HepG2 (cell line): ENCODE measurements around the gene OR7A10. TPM values are rescaled to one million over a fixed set of nuclear protein-coding genes. Genes with fewer than 3 reads are reported as not detected.

ENCODE experiments used
- ATAC-seq: fragments of 200-7000 bp; cut with Tn5 transposase; 3 replicates; pipeline ENCODE4 v1.9.1; 2020; ENCODE audit warnings: mild to moderate bottlenecking, moderate library complexity
- BruUV-seq: library from RNA; stranded (reverse); fragments of 400-500 nt; replicated peaks from 2 replicates; lab custom pipeline; 2021; lab: Mats Ljungman, UMichigan
- CTCF ChIA-PET: fragments of 300-600 bp; formaldehyde crosslinking; extraction: SDS; loops from one replicate; lab custom pipeline; 2021; ENCODE audit warnings: low total read pairs, inconsistent platforms, low intra/inter-chr PET ratio; lab: Yijun Ruan, JAX
- POLR2A ChIA-PET: fragments of 350-600 bp; sonication (Branson Sonifier 250); formaldehyde crosslinking; loops from one replicate; lab custom pipeline; 2020; ENCODE audit warnings: antibody characterized with exemption, inconsistent platforms; lab: Yijun Ruan, JAX
- DNase-seq: peaks from one replicate; pipeline ENCODE4 v3.0.0-alpha.2; 2015; ENCODE audit warnings: low spot score
- FAIRE-seq: peaks from 3 replicates; lab custom pipeline; 2011; peaks lifted over from hg19 to GRCh38; lab: Jason Lieb, UNC
- H2AFZ ChIP-seq: one replicate; pipeline ENCODE4 v1.6.1; 2011; ENCODE audit warnings: low read length, inconsistent platforms
- H3K27ac ChIP-seq: fragments of 300-600 bp; 3 replicates; pipeline ENCODE4 v1.8.0; 2011; ENCODE audit warnings: mixed run types, mild to moderate bottlenecking, mixed read lengths, low read length, inconsistent platforms; ENCODE audit not compliant: insufficient read depth; ENCODE audit errors: extremely low read length
- H3K27me3 ChIP-seq, 2 experiments: fragments of 200-600 bp in 1 of 2; 2 replicates in 1 of 2; 3 replicates in 1 of 2; pipeline versions ENCODE4 v1.6.0 to v1.8.0; 2011; ENCODE audit warnings: low read length in 2 of 2, mild to moderate bottlenecking in 2 of 2, moderate library complexity in 2 of 2, inconsistent platforms in 1 of 2; ENCODE audit not compliant: insufficient read depth in 2 of 2, control insufficient read depth in 1 of 2
- H3K36me3 ChIP-seq, 2 experiments: fragments of 200-600 bp in 1 of 2; replicated peaks in 1 of 2; 2 replicates in 1 of 2; 3 replicates in 1 of 2; pipeline versions ENCODE4 v1.5.1 to v1.8.0; 2011; ENCODE audit warnings: low read length in 2 of 2, inconsistent platforms in 1 of 2; ENCODE audit not compliant: insufficient read depth in 2 of 2, control insufficient read depth in 1 of 2
- H3K4me1 ChIP-seq: 2 replicates; pipeline ENCODE4 v1.5.1; 2012; ENCODE audit warnings: low read length, inconsistent platforms; ENCODE audit not compliant: insufficient read depth
- H3K4me2 ChIP-seq: 2 replicates; pipeline ENCODE4 v1.6.0; 2011; ENCODE audit warnings: low read depth, low read length, inconsistent platforms
- H3K4me3 ChIP-seq, 3 experiments: fragments of 200-600 bp in 1 of 3; sonication (generic), shearing (Covaris generic) in 1 of 3; replicated peaks in 1 of 3; 2 replicates each; pipeline ENCODE4 v1.5.1; 2011 to 2016; ENCODE audit warnings: low read length in 3 of 3, inconsistent platforms in 2 of 3, low read depth in 2 of 3, mild to moderate bottlenecking in 2 of 3, control low read depth in 1 of 3, mixed read lengths in 1 of 3; ENCODE audit not compliant: insufficient read depth in 1 of 3
- H3K79me2 ChIP-seq: one replicate; pipeline ENCODE4 v1.6.1; 2011; ENCODE audit warnings: low read length, inconsistent platforms; ENCODE audit not compliant: insufficient read depth
- H3K9ac ChIP-seq: 2 replicates; pipeline ENCODE4 v1.6.0; 2011; ENCODE audit warnings: mild to moderate bottlenecking, low read depth, low read length, inconsistent platforms; ENCODE audit not compliant: insufficient read depth
- H3K9me3 ChIP-seq: 2 replicates; pipeline ENCODE4 v1.5.1; 2012; ENCODE audit warnings: mild to moderate bottlenecking, low read length
- H4K20me1 ChIP-seq: 2 replicates; pipeline ENCODE4 v1.6.0; 2011; ENCODE audit warnings: inconsistent platforms, mild to moderate bottlenecking, low read length, moderate library complexity; ENCODE audit not compliant: insufficient read depth
- ATRX ChIP-seq: sonication (generic); formaldehyde crosslinking; IDR thresholded peaks from 2 replicates; pipeline ENCODE4 v1.4.0; 2020; ENCODE audit warnings: missing genetic modification reagents, borderline replicate concordance
- BCLAF1 ChIP-seq: fragments of 450-650 bp; IDR thresholded peaks from 2 replicates; pipeline ENCODE4 v1.6.1; 2017; ENCODE audit warnings: mild to moderate bottlenecking
- CC2D1A ChIP-seq: sonication (generic); formaldehyde crosslinking; IDR thresholded peaks from 2 replicates; pipeline ENCODE4 v1.8.1; 2023; ENCODE audit warnings: mild to moderate bottlenecking, missing genetic modification reagents
- EHMT2 ChIP-seq: fragments of 200-600 bp; sonication (generic); IDR thresholded peaks from 2 replicates; pipeline ENCODE4 v1.7.0; 2017; ENCODE audit warnings: antibody characterized with exemption, low read depth, low read length, borderline replicate concordance
- GATAD1 ChIP-seq: IDR thresholded peaks from 2 replicates; pipeline ENCODE4 v1.6.1; 2016; ENCODE audit warnings: missing genetic modification reagents, missing compliant biosample characterization
- MNT ChIP-seq: fragments of 450-650 bp; IDR thresholded peaks from 2 replicates; pipeline ENCODE4 v1.6.1; 2016
- TMF1 ChIP-seq: sonication (generic); formaldehyde crosslinking; IDR thresholded peaks from 2 replicates; pipeline ENCODE4 v1.8.1; 2022; ENCODE audit warnings: low read depth, missing genetic modification reagents
- ZC3H13 ChIP-seq: sonication (generic); formaldehyde crosslinking; IDR thresholded peaks from 2 replicates; pipeline ENCODE4 v1.8.1; 2023; ENCODE audit warnings: mild to moderate bottlenecking, missing genetic modification reagents, moderate library complexity
- ZFP36L2 ChIP-seq: sonication (generic); formaldehyde crosslinking; IDR thresholded peaks from 2 replicates; pipeline ENCODE4 v1.4.0; 2020; ENCODE audit warnings: missing genetic modification reagents
- ZFX ChIP-seq: sonication (generic); formaldehyde crosslinking; IDR thresholded peaks from 2 replicates; pipeline ENCODE4 v1.4.0; 2020; ENCODE audit warnings: mild to moderate bottlenecking, low read depth, missing genetic modification reagents, moderate library complexity
- ZNF12 ChIP-seq: sonication (generic); formaldehyde crosslinking; IDR thresholded peaks from 2 replicates; pipeline ENCODE4 v1.5.0; 2020; ENCODE audit warnings: missing genetic modification reagents
- ZNF138 ChIP-seq: sonication (generic); formaldehyde crosslinking; IDR thresholded peaks from 2 replicates; pipeline ENCODE4 v1.5.0; 2020; ENCODE audit warnings: mild to moderate bottlenecking, low read depth, missing genetic modification reagents
- ZNF318 ChIP-seq: sonication (generic); formaldehyde crosslinking; IDR thresholded peaks from 2 replicates; pipeline ENCODE4 v1.4.0; 2020; ENCODE audit warnings: mild to moderate bottlenecking, missing genetic modification reagents
- ZNF615 ChIP-seq: sonication (generic); formaldehyde crosslinking; IDR thresholded peaks from 2 replicates; pipeline ENCODE4 v1.5.0; 2020; ENCODE audit warnings: mild to moderate bottlenecking, missing genetic modification reagents, borderline replicate concordance
- WGBS: methylation state at CpG from one replicate; pipeline ENCODE4 v1.1.6; 2017; ENCODE audit warnings: low lambda C conversion rate; 5-methylcytosine and 5-hydroxymethylcytosine counted together
- in situ Hi-C: cut with HindIII; loops from 2 replicates; pipeline ENCODE4 v1.10.0; 2017; ENCODE audit warnings: low pct_unique_long_range_greater_than_20kb; ENCODE audit not compliant: extremely low pct_ligation_motif_present
- intact Hi-C: fragments of 100-400 bp; cut with micrococcal nuclease; formaldehyde crosslinking; loops from one replicate; pipeline ENCODE4 v1.10.0; 2022; ENCODE audit not compliant: unreplicated experiment
- polyA plus RNA-seq, 8 experiments: library from polyadenylated mRNA; depleted of rRNA in 3 of 8; stranded (reverse) in 7 of 8; unstranded in 1 of 8; fragments of >200 nt; fragmentation: Illumina TruSeq in 4 of 8; extraction: Trizol in 4 of 8; gene quantifications; 2 replicates each; pipeline versions ENCODE4 v1.2.1 to v1.2.3, GENCODE V29; 2011 to 2016; ENCODE audit warnings: low read depth in 4 of 8, missing spikeins in 1 of 8, mixed read lengths in 1 of 8; ENCODE audit not compliant: insufficient read depth in 1 of 8
- total RNA-seq, 5 experiments: library from RNA; depleted of rRNA; stranded (reverse); fragments of >200 nt; fragmentation: Illumina TruSeq; extraction: Trizol; gene quantifications; 2 replicates each; pipeline ENCODE4 v1.2.3, GENCODE V29; 2016; ENCODE audit warnings: low read depth in 1 of 5

The OR7A10 gene
- total and polyA plus RNA-seq, 2 of the 13 experiments (the other 11 are each of a cell fraction or from before 2014, with no cell fraction given): not detected

- no peak for FAIRE-seq
- no peak overlapping the region for H3K27ac ChIP-seq
- DNase-seq: no peak
- TF ChIP-seq TMF1 (CRISPR knock-in tag): no peak
- TF ChIP-seq ATRX: no peak
- TF ChIP-seq ZNF138 (CRISPR knock-in tag): no peak
- TF ChIP-seq ZNF12 (CRISPR knock-in tag): no peak
- no peak for TF ChIP-seq ZC3H13 (CRISPR knock-in tag)
- no peak for TF ChIP-seq ZFP36L2
- no peak for TF ChIP-seq MNT
- TF ChIP-seq GATAD1: no peak
- no peak for TF ChIP-seq ZNF615 (CRISPR knock-in tag)
- TF ChIP-seq ZNF318: no peak
- no peak for TF ChIP-seq ZFX
- TF ChIP-seq EHMT2: no peak
- no peak for TF ChIP-seq BCLAF1
- TF ChIP-seq CC2D1A (CRISPR knock-in tag): no peak
- intact Hi-C loops (no loop called here), in situ Hi-C loops (no loop called here)
- H3K9ac ChIP-seq: no peak overlapping the region
- no TSS peak for BruUV-seq
- no peaks in the 10 kb centered on the region for H4K20me1 ChIP-seq
- POLR2A ChIA-PET: no interaction called here
- ATAC-seq: no peak
- 17% methylated on average over 8 of the region's 8 CpGs for WGBS
- no peak overlapping the region for H3K4me3 ChIP-seq
- H3K27me3 ChIP-seq: no peaks in the 10 kb centered on the region
- H3K4me1 ChIP-seq: no peaks in the 10 kb centered on the region
- CTCF ChIA-PET: no interaction called here
- H2AFZ ChIP-seq: no peak overlapping the region
- no peak overlapping the region for H3K4me2 ChIP-seq
- H3K79me2 ChIP-seq: no peaks in the 10 kb centered on the region
- no peaks in the 10 kb centered on the region for H3K36me3 ChIP-seq
- no peaks in the 10 kb centered on the region for H3K9me3 ChIP-seq
These were observed 30.1 kb downstream of the OR7A10 start for GRCh38 chr19:14818588-14818987.
